Astrocyte (in vitro differentiated cells and primary cell): ENCODE measurements around the gene ERCC8.

ENCODE experiments used
- CTCF ChIP-seq: IDR thresholded peaks from 2 replicates; pipeline ENCODE4 v1.5.1; 2011; ENCODE audit warnings: low read depth, mild to moderate bottlenecking, inconsistent platforms, low read length, moderate library complexity; ENCODE audit not compliant: insufficient read depth
- EZH2 ChIP-seq: IDR thresholded peaks from 2 replicates; pipeline ENCODE4 v1.6.1; 2012; ENCODE audit warnings: mild to moderate bottlenecking, low read length, inconsistent platforms; ENCODE audit not compliant: insufficient read depth

GRCh38 chr5:60826653-60827052 lies 118.2 kb downstream of the ERCC8 start:
- TF ChIP-seq CTCF = no peak
- TF ChIP-seq EZH2 = no peak
